ENCODE results near the gene MGLL.

The MGLL gene

DNA sequence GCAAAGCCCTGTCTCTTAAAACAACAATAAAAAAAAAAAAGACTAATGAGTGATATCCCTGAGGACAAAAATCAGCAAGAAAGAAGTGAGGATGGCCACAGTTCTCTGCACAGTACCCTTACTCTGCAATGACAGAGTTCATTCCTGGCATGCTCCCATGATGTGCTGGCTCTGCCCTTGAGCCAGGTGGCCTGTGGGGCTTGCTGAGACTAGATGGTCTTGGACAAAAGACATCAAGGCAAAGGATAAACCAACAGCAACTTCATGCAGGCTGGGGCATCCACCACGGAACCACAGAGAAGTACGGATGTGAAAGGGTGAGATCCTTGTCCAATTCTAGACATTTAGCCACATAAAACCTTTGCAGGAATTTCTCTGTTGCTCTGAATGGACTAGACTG, 12.7 kb downstream of the MGLL start:
- ATAC-seq, result no peak

- ATAC-seq, result no peak
Measured at GRCh38 chr3:127809211-127809610, 13.1 kb downstream of the MGLL start.

DNA sequence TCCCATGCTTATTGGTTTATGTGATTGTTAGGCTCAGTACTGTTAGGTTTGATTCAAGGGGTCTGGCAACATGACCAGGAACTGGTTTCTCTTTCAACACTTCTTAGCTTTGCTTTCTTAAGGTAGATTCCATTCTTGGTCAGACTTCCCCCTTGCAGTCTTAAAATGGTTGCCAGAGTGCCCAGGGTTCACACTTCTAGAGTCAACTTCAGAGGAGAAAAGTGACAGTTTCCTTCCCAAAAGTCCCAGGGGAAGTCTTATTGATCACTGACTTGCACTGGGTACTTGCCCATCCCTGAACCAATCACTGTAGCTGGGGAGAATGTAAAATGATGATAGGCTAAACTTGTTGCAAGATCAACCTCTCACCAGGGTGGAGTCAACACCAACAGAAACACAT, 14.1 kb downstream of the MGLL start:
- ATAC-seq, result peak; percentile 36 to 57

GRCh38 chr3:127805026-127805753, 17.1 kb downstream of the MGLL start:
- no peak for ATAC-seq

DNA sequence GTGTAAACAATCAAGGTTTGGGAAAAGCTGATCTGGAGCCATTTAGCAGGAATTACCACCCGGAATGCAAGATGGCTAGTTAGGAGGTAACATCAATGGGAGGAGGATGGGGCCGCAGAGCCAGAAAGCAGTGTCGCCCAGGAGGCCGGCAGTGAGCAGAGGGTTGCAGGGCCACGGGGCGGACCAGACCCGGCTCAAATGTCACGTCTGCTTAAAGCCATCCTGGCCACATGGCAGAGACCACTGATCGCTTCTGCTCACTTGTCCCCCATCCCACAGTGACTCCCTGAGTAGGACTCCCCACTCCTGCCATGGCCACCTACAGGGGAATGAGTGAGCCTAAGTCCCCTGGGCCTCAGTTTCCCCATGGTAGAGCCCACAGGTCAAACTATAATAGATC, 18.2 kb downstream of the MGLL start:
- ATAC-seq, result no peak

DNA sequence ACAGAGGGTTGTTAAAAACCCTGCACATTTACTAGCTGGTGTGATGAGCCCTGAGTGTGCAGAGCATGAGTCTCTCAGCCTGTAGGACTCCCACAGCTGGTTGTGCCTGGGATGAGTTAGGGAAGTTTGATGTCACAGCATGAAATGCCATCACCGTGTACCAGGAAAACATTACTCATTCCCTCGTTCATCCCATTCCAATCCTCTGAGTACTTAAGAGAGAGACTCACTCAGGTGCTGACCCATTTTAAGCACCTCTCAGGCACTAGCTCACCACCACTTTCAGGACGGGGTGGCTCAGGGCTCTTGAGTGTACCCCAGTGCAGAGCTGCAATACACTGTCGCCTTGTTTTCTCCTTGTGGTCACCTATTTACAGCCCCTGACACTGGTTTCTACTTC, 18.7 kb downstream of the MGLL start:
- no peak for ATAC-seq

DNA sequence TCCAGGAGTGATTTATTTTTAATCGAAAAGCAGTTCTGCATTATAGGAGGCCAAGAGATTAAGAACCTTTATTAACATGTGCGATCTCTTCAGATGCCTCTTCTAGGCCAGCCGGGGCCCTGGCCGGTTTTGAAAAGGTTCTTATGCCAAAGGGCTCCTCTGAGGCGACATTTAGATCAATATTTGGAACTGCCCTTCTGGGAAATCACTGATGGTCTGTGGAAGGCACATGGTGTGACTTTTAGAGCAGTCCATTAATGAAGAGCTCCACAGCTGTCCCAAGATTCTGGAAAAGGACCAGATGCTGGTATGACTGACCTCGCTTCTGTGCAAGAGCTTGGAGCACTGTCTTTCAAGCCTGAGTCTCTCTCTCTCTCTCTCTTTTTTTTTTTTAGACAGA, 19.7 kb downstream of the MGLL start:
- no peak for ATAC-seq

DNA sequence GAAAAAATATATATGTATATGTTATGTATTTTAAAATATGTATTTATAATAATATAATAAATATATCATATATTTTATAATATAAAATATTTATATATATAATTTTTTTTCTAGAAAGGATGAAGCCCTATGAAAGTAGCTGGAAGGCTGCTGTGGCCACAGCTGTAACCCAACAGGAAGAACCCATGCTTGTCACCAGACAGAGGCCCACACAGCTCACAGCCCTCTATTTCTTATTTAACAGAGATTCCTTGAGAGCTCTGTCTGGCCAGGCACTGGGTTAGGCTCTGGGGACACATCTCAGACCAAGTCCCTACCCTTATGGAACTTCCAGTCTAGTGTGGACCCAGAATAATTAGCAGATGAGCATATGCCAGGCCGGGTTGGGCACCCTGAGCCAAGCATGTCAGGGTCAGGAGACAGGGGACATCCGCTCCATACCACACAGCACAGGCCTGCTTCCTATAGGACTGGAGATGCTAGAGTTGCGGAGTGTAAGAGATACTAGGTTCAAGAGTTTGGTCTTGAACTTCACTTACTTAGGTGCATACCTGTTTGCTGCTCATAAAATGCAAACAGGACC, 20.5 kb downstream of the MGLL start:
- ATAC-seq, result no peak

GRCh38 chr3:127800508-127800907, 21.8 kb downstream of the MGLL start:
- peak in 1 of 2 donors; percentile 60 for ATAC-seq

- no peak for ATAC-seq
Measured at GRCh38 chr3:127799476-127800222, 22.7 kb downstream of the MGLL start.

DNA sequence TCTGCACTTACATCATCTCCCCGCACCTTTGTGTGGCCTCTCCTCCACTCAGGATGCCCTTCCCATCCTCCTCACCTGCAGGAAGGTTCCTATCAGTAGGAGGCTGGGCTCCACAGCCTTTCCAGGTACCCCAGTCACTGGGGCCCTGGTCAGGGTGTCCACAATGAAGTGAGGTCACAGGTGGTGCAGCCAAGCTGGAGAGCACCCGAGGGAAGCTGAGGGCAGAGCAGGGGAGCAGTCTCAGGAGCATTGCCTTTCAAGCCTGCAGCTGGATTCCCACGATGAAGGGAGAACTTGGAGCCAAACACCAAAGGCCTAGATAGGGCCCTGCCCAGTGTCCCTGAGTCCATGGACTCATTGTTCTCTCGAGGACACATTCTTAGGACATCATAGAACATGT, 23.6 kb downstream of the MGLL start:
- ATAC-seq, result no peak

DNA sequence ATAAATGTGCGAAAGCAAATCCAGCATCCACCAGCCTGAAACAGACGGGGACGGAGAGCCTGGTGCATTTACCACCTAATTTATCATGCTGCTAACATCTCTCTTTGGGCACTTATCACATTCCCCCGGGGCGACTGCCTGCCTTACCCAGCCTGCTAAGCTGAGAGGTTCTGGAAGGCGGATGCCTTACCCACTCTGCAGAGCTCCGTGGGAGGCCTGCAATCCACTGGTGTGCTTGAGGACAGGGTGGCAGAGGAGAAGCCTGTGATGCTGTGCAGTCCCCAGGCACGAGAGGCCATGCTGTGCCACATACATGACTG, 25.5 kb downstream of the MGLL start:
- no peak for ATAC-seq

DNA sequence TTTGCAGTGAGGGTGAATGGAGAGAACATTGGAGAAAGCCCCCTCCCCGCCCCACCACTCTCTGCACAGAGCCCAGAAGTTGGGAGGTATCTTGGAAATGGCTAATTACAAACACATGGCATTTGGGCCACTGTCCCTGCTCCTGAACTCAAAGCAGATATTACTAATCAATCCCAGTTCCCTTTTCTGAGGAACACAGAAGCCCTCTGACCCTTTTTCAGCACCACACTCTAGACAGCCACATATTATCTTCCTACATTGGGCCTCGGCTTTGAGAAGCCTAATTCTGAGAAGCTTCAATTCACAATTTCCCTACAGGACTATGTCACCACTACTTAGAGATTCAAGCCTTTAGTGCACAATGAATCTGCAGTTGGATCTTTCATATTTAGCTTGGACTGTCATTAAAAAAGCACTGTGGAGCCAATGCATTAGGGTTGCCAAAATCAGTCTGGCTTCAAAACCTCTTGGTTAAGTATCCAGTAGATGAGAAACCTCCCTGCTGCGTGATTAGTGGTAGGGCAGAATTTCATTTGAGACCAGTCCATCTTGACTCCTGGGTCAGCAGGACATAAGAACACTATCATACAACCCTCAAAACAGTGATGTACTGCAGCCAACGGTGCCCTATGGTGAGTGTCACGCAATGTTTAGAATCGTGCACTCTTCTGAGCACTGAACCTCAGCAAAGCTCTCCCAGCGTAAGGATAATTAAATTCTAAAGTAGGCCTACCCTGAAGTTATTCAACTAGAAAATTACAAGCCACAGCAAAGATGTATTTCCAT, 26.1 kb downstream of the MGLL start:
- no peak for ATAC-seq

- ATAC-seq, result no peak
Measured at GRCh38 chr3:127794972-127795371, 27.3 kb downstream of the MGLL start.

DNA sequence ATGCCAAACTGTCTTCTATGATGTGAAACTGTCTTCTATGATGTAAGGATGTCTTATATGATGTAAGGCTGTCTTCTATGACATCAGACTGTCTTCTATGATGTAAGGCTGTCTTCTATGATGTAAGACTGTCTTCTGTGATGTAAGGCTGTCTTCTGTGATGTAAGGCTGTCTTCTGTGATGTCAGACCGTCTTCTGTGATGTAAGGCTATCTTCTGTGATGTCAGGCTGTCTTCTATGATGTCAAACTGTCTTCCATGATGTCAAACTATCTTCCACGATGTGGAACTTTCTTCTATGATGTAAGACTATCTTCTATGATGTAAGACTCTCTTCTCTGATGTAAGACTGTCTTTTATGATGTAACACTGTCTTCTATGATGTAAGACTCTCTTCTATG, 27.9 kb downstream of the MGLL start:
- ATAC-seq, result no peak

GRCh38 chr3:127792541-127793292, 29.6 kb downstream of the MGLL start:
- ATAC-seq, result no peak

GRCh38 chr3:127791221-127791913, 30.9 kb downstream of the MGLL start:
- ATAC-seq, result no peak

DNA sequence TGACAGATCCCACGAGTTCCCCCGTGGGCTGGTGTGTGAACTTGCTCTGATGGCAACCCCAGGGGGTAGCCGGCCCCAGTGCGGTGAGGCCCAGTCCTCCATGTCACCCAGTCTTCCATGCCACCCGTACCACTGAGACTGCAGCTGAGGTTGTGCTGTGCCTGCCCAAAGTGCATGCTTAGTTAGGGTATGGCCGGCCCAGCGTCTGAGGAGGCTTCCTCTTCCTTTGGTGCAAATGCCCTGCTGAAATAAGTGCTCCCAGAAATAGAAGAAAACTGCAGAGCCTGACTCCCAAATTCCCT, 31.5 kb downstream of the MGLL start:
- ATAC-seq, result no peak

- ATAC-seq, result no peak
Measured at GRCh38 chr3:127789990-127790881, 32.1 kb downstream of the MGLL start.

DNA sequence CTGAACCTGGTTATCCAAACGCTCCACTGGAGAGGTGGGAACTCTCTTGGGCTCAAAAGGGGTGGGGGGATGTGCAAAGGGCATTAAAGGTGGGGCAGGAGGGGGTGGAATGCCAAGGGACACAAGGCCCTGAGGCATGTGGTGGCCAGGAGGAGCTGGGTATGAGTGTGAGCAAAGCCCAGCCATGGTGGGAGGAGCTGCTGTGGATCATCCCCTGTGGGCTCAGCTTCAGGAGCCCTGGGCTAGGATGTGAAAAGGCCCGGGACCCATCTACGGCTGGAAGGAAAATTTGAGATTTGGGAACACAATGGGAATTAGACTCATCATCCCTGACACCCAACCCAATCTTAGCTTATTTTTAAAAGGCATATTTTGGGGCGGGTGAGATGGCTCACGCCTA, 33.3 kb downstream of the MGLL start:
- ATAC-seq, result no peak

GRCh38 chr3:127788451-127788909, 33.8 kb downstream of the MGLL start:
- no peak for ATAC-seq
